ENCODE data around the gene P2RY13. TPM values are rescaled to one million over a fixed set of nuclear protein-coding genes. Genes with fewer than 3 reads are reported as not detected.

Gene P2RY13
- total RNA-seq, result not detected in 2 replicates

GRCh38 chr3:151329363-151329762 lies at the start of gene P2RY13:
P2RY13 (minus strand) TSS chr3:151329549; CDS start chr3:151329528, 21 bp downstream.

GRCh38 chr3:151316267-151316991 lies 12.9 kb downstream of the P2RY13 start, which contains the start of gene GPR87:
GPR87 (minus strand) TSS chr3:151316820; CDS start chr3:151300100, 16,720 bp downstream.

GRCh38 chr3:151278230-151278629 lies 51.1 kb downstream of the P2RY13 start, which contains the start of gene P2RY14:
P2RY14 (minus strand) TSS chr3:151278542; CDS start chr3:151214316, 64,226 bp downstream.

Other genes with a start within 250 kb of the P2RY13 start
- under 0.01 TPM in 1 of 2 replicates, not detected in the other for gene MED12L, start 243.9 kb downstream of the P2RY13 start, total RNA-seq
- not detected in 2 replicates for gene GPR171, start 126.3 kb downstream of the P2RY13 start, total RNA-seq
- gene P2RY14, start 51.0 kb downstream of the P2RY13 start, total RNA-seq, result not detected in 2 replicates
- gene GPR87, start 12.7 kb downstream of the P2RY13 start, total RNA-seq, result 61.2 and 66.5 TPM in 2 replicates
- not detected in 2 replicates for gene P2RY12, start 55.2 kb upstream of the P2RY13 start, total RNA-seq
- not detected in 2 replicates for gene IGSF10, start 131.5 kb upstream of the P2RY13 start, total RNA-seq

All from hair follicular keratinocyte (primary cell).